ENCODE data around the gene PLAC1. TPM values are rescaled to one million over a fixed set of nuclear protein-coding genes. Genes with fewer than 3 reads are reported as not detected.

PLAC1 gene
- total RNA-seq, 1 experiment from 2014 or later = 0.76 TPM

DNA sequence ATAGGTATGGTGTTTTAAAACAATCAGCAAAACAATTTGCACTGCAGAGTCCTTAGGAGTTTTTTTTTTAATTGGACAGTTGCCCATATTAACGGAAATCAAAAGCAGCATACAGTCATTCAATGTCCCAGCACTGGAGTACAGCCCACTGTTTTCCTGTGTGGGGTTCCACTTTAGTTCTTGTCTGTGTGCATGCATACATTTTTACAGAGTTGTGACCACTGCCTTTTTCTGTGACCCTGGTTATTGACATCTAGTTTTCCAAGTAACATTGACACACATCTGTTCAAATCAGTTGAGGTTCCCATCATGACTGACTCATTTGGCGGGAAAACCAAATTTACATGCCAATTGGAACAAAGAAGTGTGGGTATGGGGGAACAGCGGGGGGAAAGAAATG lies 115.0 kb downstream of the PLAC1 start:
- Histone ChIP-seq H3K27me3 (ENCODE audit: control insufficient read depth, insufficient read depth, low read length) (peaks cover 20% of the 10 kb centered on the region; the same call in 1 of the 2 replicates), H3K36me3 (replicated peaks; ENCODE audit: control insufficient read depth, insufficient read depth, low read length) (no peaks in the 10 kb centered on the region)

DNA sequence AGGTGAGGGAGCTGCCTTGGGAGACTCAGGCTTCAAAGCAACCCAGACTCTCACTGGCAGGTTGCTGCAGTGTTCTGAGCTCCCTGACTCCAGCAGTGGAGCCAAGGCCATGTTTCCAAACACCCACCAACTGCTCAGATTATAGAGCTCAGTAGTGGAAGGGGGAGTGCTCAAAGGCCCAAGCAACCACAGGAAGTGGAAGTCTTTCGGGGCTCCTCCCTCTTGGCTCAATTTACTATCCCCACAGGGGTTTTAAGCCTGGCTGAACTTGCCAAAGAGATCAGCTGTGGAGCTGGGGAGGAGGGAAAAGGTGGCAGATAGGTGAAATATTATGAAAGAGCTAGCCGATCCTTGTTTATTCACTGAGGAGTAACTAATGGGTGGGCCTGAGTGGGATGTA lies 115.8 kb downstream of the PLAC1 start:
- DNase-seq = peak; percentile 50
- Histone ChIP-seq H3K27me3 (ENCODE audit: control insufficient read depth, insufficient read depth, low read length) (peaks cover 20% of the 10 kb centered on the region; the same call in 1 of the 2 replicates), H3K4me3 (ENCODE audit: insufficient read depth, low read depth, low read length) (no peak overlapping the region), H3K36me3 (replicated peaks; ENCODE audit: control insufficient read depth, insufficient read depth, low read length) (no peaks in the 10 kb centered on the region)

More for the DNA sequence above, 115.0 kb downstream of the PLAC1 start:
- peak; percentile 41 for DNase-seq
- H3K4me3 ChIP-seq (ENCODE audit: insufficient read depth, low read depth, low read length) = no peak overlapping the region

DNA sequence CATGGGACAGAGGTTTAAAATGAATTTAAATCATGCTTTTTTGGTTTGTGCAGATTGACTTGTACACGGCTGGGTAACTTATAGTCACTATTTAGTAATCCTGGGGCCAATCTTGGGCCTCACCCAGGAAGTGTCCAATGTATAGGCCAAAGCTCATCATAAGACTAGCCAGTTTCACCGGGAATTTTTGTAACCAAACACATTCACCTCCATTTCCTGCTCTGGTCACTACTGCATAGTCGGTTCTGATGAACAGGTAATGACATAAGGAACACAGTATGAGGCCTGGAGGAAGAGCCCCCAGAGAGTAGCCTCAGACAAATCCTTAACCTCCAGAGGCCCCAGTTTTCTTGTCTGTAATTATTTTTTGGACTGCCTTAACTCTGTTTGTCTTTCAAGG lies 116.4 kb downstream of the PLAC1 start:
- no peak overlapping the region for H3K4me3 ChIP-seq (ENCODE audit: insufficient read depth, low read depth, low read length)
- peaks cover 18% of the 10 kb centered on the region; the same call in 1 of the 2 replicates for H3K27me3 ChIP-seq (ENCODE audit: control insufficient read depth, insufficient read depth, low read length)
- no peak for DNase-seq
- H3K36me3 ChIP-seq (replicated peaks; ENCODE audit: control insufficient read depth, insufficient read depth, low read length) = no peaks in the 10 kb centered on the region

DNA sequence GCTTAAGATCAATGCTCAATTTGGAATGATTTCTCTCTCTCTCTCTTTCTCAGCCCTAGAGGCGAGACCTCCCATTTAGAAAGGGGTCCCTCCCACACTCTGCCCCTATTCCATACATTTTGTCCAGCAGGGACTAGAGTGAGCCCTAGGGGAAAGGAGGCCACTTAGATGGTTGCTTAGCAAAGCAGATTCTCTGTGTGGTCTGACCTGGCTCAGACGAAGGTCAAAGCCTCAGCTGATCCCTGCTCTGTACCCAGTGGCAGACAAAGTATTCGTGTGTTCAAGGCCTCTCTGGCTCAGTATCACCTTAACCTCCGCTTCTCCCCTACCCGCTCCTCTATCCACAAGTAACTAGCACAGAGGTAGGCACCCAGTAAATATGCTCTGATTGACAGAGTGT lies 120.0 kb downstream of the PLAC1 start:
- no peaks in the 10 kb centered on the region for H3K36me3 ChIP-seq (replicated peaks; ENCODE audit: control insufficient read depth, insufficient read depth, low read length)
- DNase-seq = no peak
- no peak overlapping the region for H3K4me3 ChIP-seq (ENCODE audit: insufficient read depth, low read depth, low read length)
- no peaks in the 10 kb centered on the region for H3K27me3 ChIP-seq (ENCODE audit: control insufficient read depth, insufficient read depth, low read length)

DNA sequence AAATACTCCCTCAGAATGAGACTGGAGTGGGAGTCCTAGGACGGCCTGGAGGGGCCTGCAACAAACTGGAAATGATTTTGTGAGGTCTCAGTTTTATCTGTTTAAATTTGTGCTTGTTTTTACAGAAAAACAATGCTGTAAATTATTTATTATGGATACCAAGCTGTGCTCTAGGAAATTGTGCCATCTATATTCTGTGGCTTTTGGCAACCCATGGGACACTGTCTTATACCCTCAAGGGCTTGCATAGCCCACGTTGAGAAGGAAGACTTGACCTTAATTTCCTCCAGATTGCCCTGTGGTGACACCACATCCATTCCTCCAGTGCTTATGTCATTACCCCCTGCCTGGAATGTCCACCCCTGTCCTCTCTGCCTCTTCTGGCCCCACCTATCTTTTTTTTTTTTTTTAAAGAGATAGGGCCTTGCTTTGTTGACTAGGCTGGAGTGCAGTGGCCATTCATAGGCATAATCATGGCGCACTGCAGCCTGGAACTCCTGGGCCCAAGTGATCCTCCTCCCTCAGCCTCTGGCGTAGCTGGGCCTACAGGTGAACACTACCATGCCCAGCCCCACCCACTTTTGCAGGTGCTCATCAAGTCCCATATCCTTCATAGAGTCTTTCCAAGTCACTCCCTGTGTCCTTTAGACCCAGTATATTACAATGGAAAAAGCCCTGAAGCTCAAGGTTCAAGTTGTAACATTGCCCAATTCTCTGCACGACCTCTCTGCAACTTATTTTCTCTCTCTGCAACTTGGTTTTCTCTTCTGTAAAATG lies 120.9 kb downstream of the PLAC1 start:
- Histone ChIP-seq H3K4me3 (ENCODE audit: insufficient read depth, low read depth, low read length) (no peak overlapping the region), H3K36me3 (replicated peaks; ENCODE audit: control insufficient read depth, insufficient read depth, low read length) (no peaks in the 10 kb centered on the region), H3K27me3 (ENCODE audit: control insufficient read depth, insufficient read depth, low read length) (no peaks in the 10 kb centered on the region)
- no peak for DNase-seq

DNA sequence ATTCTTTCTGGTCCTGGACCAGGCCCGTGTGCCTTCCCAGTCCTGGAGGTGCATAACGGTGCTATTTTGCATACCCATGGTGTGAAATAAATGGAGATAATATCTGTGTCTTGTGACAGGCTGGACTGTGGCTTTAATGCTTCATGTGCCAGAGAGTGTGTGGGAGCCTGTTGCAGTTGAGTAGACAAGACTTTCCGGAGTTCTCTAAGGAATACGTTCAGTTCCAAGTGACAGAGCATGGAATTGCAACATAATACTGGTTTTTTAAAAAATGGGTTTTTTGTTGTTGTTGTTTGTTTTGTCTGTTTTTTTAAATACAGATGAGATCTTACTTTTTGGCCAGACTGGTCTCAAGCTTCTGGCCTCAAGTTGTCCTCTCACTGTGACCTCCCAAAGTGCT lies 124.3 kb downstream of the PLAC1 start:
- H3K36me3 ChIP-seq (replicated peaks; ENCODE audit: control insufficient read depth, insufficient read depth, low read length) = no peaks in the 10 kb centered on the region
- no peak overlapping the region for H3K4me3 ChIP-seq (ENCODE audit: insufficient read depth, low read depth, low read length)
- no peak for DNase-seq
- H3K27me3 ChIP-seq (ENCODE audit: control insufficient read depth, insufficient read depth, low read length) = no peaks in the 10 kb centered on the region

DNA sequence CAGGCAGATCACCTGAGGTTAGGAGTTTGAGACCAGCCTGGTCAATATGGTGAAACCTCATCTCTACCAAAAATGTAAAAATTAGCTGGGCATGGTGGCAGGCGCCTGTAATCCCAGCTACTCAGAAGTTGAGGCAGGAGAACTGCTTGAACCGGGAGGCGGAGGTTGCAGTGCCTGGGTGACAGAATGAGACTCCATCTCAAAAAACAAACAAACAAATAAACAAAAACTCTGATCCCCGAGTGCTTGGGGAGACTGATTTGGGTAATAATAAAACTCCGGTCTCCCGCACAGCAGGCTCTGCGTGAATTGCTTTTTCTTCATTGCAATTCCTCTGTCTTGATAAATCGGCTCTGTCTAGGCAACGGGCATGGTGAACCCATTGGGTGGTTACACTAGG lies 124.9 kb downstream of the PLAC1 start:
- no peak for DNase-seq
- no peak overlapping the region for H3K4me3 ChIP-seq (ENCODE audit: insufficient read depth, low read depth, low read length)
- H3K36me3 ChIP-seq (replicated peaks; ENCODE audit: control insufficient read depth, insufficient read depth, low read length) = no peaks in the 10 kb centered on the region
- no peaks in the 10 kb centered on the region for H3K27me3 ChIP-seq (ENCODE audit: control insufficient read depth, insufficient read depth, low read length)

DNA sequence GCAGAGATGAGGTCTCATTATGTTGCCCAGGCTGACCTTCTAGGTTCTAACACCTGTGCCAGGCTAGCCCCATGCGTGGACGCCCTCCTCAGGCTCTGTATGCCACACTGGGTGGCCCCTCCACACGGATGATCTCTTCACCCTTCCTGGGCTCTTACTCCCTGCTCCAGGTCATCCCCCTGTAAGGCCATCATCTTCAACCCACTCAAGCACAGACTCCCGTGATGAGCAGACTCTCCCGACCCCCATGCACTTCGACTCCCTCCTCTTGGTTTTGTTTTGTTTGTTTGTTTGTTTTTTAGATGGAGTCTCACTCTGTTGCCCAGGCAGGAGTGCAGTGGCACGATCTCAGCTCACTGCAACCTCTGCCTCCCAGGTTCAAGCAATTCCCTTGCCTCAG lies 127.4 kb downstream of the PLAC1 start:
- no peaks in the 10 kb centered on the region for H3K36me3 ChIP-seq (replicated peaks; ENCODE audit: control insufficient read depth, insufficient read depth, low read length)
- no peak for DNase-seq
- no peak overlapping the region for H3K4me3 ChIP-seq (ENCODE audit: insufficient read depth, low read depth, low read length)
- no peaks in the 10 kb centered on the region for H3K27me3 ChIP-seq (ENCODE audit: control insufficient read depth, insufficient read depth, low read length)

DNA sequence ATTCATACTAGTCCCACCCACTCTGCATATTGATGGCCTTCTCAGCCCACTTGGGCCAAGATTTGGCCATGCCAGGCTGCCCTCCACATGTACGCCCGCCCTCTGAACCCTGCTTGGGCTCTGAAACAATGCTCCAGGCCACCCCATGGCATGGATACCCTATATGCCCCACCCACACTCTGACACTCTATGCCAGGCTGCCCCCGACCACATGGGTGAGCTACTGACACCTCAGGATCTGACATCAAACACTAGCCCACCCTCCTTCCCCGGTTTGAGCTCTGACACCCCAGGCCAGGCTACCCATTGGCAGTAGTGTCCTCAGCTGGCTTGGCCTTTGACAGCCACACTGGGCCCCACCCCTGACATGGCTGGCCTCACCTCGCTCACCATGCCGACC lies 128.8 kb downstream of the PLAC1 start:
- Histone ChIP-seq H3K36me3 (replicated peaks; ENCODE audit: control insufficient read depth, insufficient read depth, low read length) (no peaks in the 10 kb centered on the region), H3K27me3 (ENCODE audit: control insufficient read depth, insufficient read depth, low read length) (no peaks in the 10 kb centered on the region)
- DNase-seq = no peak

DNA sequence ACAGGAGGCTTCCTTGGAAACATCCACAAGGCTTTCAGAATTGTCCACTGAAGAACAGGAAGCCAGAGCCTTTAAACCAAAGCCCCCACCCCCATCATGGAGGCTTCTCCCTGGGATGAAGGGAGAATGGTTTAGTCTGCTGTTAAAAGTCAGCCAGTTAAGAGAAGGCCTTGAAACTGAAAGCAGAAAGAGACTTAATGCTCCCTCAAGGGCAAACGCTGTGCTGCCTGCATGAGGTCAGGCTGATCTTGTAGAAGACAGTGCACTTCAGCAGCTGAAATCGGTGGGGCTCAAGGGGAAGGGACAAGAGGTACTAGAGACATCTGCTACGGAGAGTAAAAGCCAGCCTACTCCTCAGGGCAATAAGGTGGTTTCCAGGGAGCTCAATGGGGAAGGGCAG lies 129.3 kb downstream of the PLAC1 start:
- no peaks in the 10 kb centered on the region for H3K27me3 ChIP-seq (ENCODE audit: control insufficient read depth, insufficient read depth, low read length)
- H3K36me3 ChIP-seq (replicated peaks; ENCODE audit: control insufficient read depth, insufficient read depth, low read length) = no peaks in the 10 kb centered on the region
- no peak overlapping the region for H3K4me3 ChIP-seq (ENCODE audit: insufficient read depth, low read depth, low read length)
- no peak for DNase-seq

More for the DNA sequence above, 128.8 kb downstream of the PLAC1 start:
- H3K4me3 ChIP-seq (ENCODE audit: insufficient read depth, low read depth, low read length) = no peak overlapping the region

DNA sequence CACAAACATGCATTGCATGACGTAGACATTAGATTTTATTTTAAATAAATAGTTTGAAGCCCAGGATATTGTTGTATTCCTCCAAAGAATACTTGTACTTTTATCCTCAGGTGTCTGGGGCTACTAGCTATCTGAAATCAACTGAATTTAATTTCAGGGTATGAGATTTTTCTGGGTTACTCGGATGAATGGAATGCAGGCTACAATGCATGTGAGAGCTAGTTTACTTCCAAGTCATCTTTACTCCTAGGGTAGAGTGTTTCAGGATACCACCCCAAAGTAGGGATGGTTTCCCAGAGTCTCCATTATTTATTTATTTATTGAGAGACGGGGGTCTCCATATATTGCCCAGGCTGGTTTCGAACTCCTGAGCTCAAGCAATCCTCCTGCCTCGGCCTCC lies 131.9 kb downstream of the PLAC1 start:
- DNase-seq = no peak
- H3K4me3 ChIP-seq (ENCODE audit: insufficient read depth, low read depth, low read length) = no peak overlapping the region
- H3K36me3 ChIP-seq (replicated peaks; ENCODE audit: control insufficient read depth, insufficient read depth, low read length) = no peaks in the 10 kb centered on the region
- H3K27me3 ChIP-seq (ENCODE audit: control insufficient read depth, insufficient read depth, low read length) = no peaks in the 10 kb centered on the region

DNA sequence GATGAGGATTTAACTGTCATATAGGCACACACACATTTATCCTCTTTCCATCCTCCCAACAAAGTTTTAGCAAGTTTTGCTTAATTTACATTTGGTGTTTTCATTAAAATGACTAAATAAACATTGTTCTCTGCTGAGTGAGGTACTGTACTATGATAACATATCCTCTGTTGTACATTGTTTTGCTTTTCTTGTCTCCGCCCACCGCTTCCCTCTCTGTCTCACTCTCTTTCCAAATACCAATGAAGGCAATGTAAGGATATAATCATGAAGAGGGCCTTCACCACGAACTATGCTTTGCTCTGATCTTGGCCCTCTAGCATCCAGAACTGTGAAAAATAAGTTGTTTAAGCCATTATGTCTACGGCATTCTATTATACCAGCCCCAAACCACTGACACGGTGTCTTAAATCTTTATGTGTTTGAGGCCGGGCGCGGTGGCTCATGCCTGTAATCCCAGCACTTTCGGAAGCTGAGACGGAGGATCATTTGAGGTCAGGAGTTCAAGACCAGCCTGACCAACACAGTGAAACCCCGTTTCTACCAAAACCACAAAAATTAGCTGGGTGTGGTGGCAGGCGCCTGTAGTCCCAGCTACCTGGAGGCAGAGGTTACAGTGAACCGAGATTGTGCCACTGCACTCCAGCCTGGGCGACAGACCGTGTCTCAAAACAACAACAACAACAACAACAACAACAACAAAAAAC lies 133.0 kb downstream of the PLAC1 start:
- no peaks in the 10 kb centered on the region for H3K36me3 ChIP-seq (replicated peaks; ENCODE audit: control insufficient read depth, insufficient read depth, low read length)
- no peak for DNase-seq
- no peak overlapping the region for H3K4me3 ChIP-seq (ENCODE audit: insufficient read depth, low read depth, low read length)
- no peaks in the 10 kb centered on the region for H3K27me3 ChIP-seq (ENCODE audit: control insufficient read depth, insufficient read depth, low read length)

DNA sequence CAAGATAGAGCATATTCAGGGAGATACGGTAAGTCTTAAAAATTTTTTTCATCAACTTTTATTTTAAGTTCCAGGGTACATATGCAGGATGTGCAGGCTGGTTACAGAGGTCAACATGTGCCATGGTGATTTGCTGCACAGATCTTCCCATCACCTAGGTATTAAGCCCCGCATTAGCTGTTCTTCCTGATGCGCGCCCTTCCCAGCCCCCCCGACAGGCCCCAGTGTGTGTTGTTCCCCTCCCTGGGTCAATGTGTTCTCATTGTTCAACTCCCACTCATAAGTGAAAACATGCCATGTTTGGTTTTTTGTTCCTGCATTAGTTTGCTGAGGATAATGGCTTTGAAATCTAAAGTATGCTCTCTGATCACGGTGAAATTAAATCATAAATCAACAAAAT lies 134.1 kb downstream of the PLAC1 start:
- H3K36me3 ChIP-seq (replicated peaks; ENCODE audit: control insufficient read depth, insufficient read depth, low read length) = no peaks in the 10 kb centered on the region
- no peak overlapping the region for H3K4me3 ChIP-seq (ENCODE audit: insufficient read depth, low read depth, low read length)
- DNase-seq = no peak
- no peaks in the 10 kb centered on the region for H3K27me3 ChIP-seq (ENCODE audit: control insufficient read depth, insufficient read depth, low read length)

DNA sequence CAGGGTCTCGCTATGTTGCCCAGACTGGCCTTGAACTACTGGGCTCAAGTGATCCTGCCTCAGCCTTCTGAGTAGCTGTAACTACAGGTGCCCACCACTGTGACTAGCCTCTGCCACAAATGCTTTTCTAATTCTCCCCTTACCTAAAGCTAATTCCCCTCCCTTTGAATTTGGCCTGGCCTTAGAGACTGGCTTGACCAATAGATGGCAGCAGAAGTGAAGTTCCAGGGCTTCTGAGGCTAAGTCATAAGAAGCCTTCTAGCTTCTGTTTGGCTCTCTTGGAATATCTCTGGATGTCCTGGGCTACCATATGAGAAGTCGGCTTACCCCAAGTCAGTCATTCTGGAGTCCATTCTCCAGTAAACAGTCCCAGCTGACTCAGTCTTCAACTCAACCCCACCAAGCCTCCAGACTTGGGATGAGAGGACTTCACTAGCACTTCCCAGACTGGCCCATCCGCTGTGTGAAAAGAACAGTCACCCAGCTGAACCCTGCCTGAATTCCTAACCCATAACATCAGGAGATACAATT lies 137.3 kb downstream of the PLAC1 start:
- H3K27me3 ChIP-seq (ENCODE audit: control insufficient read depth, insufficient read depth, low read length) = no peaks in the 10 kb centered on the region
- H3K36me3 ChIP-seq (replicated peaks; ENCODE audit: control insufficient read depth, insufficient read depth, low read length) = no peaks in the 10 kb centered on the region
- no peak overlapping the region for H3K4me3 ChIP-seq (ENCODE audit: insufficient read depth, low read depth, low read length)
- peak; percentile 76 for DNase-seq

All from H7 (cell line).